ACHN (cell line): Measurements from ENCODE around the gene DEGS2.

Source experiments
- DNase-seq: peaks from one replicate; pipeline ENCODE4 v3.0.0-alpha.2; 2015
- in situ Hi-C: cut with HindIII; loops from 2 replicates; pipeline ENCODE4 v1.10.0; 2017; ENCODE audit warnings: low sequenced_read_pairs, low pct_ligation_motif_present, low pct_unique_long_range_greater_than_20kb

Gene DEGS2

DNA sequence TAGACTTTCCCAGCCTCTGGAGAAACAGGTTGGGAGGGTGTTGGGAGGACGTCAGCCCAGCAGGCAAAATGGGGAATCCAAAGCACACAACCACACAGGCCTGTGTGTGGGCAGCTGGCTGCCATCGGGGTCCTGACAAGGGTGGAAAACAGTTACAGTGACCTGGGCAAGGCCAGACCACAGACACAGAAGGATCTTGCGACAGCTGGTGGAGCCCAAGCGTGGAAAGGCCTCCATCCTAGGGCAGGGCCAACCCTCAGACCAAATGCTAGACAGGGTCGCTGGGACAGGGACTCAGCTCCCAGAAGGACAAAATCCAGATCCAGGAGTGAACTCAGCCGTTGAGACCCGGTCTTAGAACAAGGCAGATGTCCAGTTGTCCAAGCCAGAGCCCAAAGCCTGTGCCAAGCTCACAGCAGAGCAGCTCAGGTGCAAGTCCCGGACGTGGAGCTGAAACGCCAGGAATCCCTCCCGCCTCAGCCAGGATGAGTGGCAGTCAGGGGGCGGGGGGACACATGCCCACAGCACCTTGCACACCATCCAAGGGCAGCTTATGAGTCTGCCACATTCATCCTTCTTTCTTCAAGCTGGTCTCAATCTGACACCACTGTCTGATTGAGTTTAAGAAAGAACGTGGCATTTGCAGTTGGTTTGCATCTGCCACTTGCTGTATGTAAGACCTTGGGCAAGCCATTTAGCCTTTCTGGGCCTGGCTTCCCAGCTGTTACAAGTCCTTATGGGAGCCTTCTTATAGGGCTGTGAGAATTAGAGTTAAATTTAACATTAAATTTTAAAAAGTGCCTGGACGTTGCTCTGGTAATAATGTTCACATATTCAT lies 37.6 kb downstream of the DEGS2 start:
- in situ Hi-C loops, result no loop called here
- DNase-seq, result no peak

DNA sequence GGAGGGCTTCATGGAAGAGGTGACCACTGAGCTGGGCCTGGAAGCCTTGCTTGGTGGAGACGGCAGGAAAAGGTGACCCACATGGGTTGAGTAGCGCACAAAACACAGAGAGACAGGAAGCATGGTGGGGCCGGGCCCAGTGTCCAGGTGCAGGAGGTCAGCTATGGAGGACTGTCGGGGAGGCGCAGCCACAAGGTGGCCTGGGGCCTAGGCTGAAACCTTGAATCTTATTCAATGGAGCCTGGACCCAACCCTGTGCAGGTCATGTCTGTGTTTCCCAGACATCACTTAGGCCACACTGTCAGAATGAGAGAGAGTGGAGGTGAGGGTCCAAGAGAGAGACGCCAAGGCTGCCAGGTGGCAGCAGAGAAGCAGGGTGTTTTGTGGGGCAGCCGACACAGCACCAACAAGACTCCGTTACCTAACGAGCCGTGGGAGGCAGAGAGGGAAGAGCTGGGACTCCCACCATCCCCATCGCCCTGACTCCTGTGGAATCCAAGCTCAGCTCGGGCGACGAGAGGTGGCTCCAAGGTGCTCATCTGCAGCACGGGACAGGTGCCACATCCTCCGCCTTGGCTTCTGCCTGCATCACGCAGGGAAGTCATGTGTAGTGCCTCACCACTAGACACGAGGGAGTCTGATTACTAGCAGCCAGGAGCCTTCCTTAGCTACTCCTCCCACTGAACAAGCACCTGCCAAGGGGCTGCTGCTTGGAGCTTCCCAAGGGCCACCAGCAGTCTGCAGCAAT lies 38.7 kb downstream of the DEGS2 start:
- in situ Hi-C loops, result no loop called here
- DNase-seq, result no peak

DNA sequence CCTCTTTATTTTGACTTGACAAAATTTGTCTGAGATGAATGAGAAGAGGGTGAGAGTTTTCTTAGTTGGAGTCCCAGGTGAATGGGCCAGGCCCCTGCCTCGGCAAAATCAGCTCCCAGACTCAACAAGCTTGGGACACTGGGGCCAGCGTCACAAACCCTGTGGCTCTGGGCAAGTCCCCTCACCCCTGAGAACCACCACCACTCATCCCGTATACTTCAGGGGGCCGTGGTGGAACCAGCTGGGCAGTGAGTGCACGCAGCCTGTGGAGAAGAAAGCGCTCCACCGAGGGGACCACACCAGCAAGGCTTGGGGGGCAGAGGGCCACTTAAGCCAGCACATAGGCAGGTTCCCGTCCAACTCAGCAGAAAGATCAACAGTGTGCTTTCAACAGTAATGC lies 40.2 kb downstream of the DEGS2 start:
- in situ Hi-C loops, result no loop called here
- DNase-seq, result no peak

DNA sequence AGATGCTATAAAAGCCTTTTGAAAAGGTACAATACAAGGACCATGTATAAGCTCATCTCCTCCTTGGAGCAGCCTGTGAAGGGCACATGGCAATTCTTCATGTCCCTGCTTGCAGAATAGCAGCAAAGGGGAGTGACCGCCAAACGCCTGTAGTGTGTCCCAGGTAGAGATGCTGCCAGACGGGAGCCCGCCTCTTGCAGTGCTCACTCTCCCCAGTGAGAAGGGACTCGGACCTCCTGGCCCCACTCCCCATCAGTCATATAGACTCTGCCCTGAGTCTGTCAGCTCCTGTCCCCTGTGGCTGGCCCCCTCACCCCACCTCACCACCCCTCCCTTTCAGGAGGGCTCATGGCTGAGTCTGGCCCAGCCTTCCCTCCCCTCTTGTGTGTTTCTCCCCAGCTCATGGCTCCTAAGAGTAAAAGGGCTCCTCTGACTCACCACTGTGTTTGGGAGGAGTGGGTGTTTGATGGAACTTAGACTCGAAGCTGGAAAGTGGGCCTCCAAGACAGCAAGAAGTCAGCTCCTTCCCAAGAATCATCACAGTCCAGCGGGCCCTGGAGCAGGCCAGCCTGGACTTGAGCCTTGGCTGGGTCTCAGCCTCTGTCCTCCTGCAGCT lies 40.9 kb downstream of the DEGS2 start:
- DNase-seq, result no peak
- in situ Hi-C loops, result no loop called here

DNA sequence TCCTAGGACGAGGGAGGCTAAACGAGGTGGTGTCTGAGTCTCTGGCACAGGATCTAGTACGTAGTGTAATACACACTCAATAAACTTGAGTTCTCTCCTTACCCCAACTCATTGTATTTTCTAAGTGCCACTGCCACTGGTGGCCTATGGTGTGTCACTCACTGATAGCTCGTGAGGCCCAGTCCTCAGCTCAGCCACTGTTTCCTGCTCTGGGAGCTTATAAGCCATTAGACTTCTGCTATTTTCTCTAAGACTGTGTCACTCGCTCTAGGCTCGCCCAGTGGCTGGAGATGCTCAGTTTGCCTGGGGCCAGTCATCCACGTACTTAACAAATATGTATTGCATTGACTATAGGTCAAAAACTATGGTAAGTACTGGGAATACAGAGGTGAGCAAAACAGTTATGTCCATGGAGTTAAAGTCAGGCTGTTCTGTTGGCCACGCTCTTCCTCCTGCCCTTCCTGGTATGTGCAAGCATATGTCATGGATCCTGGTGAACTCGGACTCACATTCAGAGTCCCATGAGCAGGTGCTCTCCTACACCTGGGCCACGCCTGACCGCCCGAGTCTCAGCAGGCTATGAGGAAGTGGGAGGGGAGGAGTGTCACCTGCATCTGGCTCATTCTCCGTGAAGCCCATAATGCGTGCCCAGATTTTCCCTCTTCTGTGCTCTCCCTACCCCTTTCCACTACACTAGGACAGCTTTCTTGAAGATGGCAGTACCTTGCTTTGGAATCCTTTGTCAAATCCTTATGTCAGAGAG lies 41.6 kb downstream of the DEGS2 start:
- in situ Hi-C loops, result no loop called here
- no peak for DNase-seq

DNA sequence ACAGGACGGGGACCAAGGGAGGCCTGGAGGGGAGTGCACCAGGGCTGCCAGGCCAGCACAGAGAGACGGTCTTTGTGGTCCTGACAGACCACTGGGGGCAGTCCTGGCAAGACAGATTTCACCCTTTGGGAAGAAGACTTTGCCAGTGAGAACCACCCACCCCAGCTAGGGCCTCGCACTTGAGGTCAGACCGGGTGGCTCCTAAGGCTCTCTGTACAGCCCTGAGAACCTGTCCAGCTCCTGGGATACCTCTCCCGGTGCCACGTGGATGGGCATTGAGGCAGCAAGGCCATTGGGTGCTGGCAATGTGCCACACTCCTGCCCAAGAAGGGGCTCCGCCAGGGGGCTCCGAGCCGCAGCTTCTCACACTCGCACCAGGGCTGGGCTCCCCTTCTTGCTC lies 42.4 kb downstream of the DEGS2 start:
- no peak for DNase-seq
- in situ Hi-C loops, result no loop called here

DNA sequence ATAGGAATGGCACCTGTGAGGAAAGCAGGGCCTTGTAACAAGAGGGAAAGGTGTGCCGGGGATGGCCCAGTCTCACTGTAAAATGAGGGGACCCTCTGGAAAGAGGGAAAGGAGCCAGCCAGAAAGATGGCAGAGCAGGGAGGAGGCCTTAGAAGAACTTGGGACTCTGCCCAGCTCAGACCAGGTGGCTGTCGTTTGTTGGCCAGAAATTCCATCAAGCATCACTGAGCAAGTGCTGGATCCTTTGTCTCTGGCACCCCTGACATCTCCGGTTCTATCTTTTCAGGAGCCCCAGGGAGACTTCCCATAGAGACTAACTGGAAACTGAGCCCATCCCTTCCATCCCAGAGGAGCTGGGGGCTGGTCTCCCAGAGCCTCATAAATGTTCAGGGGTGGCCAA lies 43.3 kb downstream of the DEGS2 start:
- in situ Hi-C loops, result no loop called here
- no peak for DNase-seq

DNA sequence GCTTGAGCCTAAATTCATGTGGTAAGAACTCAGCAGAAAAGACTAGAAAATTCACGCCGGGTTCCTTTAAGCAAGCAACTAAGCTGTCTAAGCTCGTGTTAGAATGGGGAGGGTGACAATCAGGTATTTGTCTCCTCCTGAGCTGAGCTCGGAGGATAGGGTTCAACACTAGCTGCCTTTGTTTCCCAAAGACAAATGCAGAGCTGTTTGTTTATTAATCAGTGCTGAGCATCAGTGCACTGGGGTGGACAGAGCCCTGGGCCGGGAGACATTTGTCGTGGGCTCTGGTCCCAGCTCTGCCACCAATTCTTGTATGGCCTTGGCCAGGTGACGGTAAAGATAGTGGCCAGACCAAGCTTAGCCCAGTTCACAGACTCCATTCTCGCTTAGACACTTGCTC lies 43.7 kb downstream of the DEGS2 start:
- no peak for DNase-seq
- in situ Hi-C loops, result no loop called here

DNA sequence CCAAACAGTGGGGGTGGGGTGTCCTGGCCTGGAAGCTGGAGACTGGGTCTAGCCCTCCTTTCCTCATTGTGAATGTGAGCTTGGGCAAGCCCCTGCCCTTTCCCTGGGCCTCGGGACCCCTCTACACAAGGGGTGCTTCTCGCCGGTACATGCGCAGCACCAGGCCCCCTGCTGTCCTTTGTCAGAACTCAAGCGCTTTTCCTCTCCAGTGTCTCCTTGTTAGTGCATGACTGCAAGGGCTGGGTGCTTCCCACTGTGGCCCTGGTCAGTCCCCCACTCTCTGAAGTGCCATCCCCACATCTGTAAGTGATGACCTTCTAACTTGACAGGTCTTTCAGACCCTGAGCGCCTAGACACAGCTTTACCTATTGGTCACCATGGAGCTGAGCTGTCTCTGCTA lies 44.2 kb downstream of the DEGS2 start:
- in situ Hi-C loops, result no loop called here

DNA sequence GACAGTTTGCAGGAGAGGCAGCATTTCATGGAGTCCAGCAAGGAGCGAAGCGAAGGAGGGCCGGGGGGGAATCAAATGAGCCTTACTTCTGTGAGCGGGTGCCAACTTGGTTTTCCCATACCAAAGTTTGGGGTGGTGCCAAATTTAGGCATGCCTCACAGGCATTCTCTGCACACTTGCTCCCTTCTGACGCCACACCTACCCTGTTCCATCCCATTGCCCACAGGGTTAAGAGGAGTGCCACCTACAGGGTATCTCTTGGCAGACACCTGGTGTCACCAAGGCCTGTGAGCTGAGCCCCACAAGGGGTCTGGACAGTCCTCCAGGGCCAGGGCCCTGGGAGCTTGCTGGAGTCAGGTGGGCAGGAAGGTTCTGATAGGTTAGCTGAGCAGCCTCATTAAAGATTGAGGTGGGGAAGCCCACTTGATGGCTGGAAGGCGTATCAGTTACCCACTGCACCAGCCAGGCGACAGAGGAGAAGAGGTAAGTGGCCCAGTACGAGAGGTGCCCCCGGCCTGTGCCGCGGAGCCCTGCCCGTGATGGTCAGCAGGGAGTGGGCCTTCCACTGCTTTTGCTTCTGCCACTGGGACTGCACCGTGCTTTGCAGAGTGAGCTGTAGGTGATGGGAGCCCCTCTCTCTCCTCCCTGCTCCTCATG lies 45.2 kb downstream of the DEGS2 start:
- DNase-seq, result no peak
- in situ Hi-C loops, result no loop called here

More for the DNA sequence above, 44.2 kb downstream of the DEGS2 start:
- DNase-seq, result no peak

DNA sequence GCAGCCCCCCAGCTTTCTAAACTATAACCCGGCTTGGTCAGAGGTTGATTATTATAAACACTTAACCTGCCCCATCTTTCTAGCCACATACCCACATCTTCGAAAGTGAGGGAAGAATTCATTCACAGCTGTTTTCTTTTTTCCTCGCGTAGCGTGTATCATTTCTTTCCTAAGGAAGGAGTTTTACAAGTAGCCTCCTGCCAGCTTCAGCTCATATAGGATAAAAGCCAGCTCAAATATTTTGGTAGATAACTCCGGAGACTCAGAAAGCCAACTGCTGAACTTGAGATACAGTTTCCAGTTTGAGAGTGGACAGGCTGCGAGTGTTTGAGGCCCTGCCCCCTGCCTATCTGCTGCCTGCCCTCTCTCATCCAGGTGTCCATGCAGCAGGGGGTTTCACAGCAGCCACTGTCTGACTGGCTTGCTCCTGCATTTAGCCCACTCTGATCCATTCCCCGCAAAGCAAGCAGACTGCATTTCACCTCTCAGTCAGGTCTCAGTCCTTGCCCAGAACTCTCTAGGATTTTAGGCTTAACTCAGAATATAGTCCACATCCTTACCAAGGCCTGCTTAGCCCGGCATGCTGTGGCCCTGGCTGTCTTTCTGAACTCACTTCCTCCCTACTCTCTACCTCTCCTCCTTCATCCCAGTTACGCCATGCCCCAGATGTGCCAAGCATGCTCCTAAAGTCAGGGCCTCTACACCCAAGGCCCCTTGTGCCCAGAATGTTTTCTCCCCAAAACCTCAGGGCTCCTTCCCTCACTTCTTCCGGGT lies 47.3 kb downstream of the DEGS2 start:
- in situ Hi-C loops, result no loop called here
- no peak for DNase-seq

DNA sequence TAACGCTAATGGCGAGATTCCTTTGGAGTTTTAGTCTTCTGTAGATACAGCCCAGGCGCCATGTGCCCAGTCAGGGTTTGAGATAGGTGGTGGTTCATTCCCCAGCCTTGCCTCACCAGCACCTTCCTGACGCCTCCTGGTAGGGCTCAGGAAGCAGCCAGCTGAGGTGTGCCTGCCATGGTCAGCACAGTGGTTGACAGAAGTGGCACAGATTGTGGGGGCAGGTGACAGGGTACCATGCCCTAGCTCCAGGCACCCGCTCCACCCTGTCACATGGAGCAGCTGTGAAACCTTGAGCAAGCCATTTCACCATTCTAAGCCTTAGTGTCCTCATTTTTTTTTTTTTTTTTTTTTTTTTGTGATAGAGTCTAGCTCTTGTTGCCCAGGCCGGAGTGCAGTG lies 48.6 kb downstream of the DEGS2 start:
- no peak for DNase-seq
- in situ Hi-C loops, result no loop called here

DNA sequence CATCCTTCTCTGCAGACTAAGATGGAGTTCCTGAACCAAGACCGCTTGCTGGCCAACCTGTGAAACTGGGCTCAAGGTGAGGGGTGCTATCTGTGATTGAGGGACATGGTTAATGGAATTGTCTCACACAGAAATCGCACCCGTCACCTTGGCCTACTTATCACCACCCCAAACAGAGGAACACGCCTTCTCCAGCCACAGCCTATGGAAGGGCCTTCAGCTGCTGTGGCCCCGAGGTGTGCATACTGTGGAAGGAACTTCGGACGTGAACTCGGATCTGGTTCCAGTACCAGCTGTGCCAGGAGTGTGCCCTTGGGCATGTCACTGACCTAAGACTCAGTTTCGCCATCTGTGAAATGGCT lies 49.9 kb downstream of the DEGS2 start:
- no peak for DNase-seq
- in situ Hi-C loops, result no loop called here

DNA sequence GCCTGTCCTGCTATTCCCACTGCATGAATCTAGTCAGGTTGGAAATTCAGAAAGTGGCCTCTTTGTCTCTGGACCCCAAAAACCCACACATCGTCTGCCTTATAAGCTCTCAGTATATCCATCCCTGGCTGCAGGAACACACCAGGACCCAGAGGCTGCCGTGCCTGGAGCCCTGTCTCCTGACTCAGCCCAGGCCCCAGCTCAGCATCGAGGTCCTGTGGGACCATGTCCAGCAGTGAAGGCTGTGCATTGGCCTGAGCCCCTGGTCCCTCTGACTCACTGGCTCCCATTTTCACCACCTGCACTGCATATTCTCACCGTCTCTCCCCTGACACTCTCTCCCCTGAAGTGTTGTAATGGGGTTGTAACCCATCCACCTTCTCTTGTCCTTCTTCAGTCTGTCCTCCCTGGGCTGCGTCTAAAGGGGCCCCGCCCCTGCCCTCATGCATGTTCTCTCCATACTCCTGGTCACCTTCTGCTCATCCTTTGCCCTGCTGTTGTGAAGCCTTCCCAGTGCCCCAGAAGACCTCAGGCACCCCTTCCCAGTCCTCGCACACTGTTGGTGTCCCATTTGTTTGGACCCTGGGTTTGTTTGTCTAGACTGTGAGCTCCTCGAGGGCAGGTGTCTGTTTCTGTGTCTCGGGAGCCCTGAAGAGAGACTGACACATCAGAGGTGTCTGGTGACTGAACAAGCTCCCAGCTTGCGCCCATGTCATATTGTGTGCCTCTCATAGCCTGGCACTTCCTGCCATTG lies 50.4 kb downstream of the DEGS2 start:
- DNase-seq, result no peak
- in situ Hi-C loops, result no loop called here

DNA sequence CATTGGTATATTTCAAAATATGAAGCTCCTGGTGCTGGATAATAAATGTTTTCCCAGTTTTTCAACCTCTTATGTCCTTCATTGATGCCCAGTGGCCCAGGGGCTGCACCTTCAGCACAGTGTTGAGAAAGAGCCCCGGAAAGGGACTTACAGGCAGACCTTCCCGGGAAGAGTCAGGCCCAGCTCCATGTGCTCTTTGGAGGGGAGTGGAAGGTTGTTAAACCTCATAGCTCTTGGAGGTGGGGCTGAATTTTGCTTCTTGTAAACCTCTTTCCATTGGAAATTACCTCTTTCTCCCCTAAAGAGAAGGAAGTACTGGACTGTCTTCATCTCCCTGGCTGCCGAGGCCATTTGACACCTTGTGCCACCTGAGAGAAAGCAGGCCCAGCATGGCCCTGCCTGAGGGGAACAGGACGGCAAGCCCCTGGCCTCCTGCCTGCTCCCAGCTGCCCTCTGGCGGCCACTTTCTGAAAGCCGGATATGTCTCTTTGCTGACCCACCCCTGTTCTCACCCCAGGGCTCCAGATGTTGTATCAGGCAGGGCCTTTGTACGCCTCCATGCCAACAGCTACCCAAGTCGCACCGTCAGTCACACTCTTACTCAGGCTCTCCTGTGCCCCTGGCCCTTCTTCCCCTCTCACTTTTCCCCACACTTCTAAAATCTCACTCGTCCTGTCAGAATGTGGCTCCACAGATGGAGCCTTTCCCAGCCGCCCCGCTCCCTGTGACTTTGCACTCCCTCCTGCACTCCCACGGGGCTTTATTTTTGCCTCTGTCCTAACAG lies 51.2 kb downstream of the DEGS2 start:
- in situ Hi-C loops, result no loop called here
- peak; percentile 53 for DNase-seq

DNA sequence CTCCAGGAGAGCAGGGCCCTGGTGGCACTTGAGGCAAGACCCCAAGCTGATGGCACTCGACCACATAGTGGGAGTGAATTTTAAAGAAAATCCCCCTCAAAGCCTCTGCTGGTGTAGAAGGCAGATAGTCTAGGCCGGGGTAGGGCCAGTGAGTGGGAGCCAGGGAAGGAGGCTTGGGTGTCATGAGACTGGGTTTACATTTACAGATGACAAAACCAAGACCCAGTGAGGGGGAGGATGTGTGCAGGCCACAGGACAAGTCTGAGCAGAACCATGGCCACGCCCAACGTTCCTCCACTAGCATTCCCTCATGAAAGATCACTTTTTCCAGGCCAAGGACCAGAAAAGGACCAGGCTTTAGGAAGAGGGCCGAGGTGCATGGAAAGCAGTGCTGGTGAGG lies 52.2 kb downstream of the DEGS2 start:
- no peak for DNase-seq
- in situ Hi-C loops, result no loop called here
